GM10266 (cell line): Measurements from ENCODE around the gene PADI2.
A peak's percentile ranks its signal among the peaks of the same experiment; 100 is the strongest.
"Not testable (repeated sequence)": the region's sequence is repeated elsewhere in the genome, so short reads cannot be mapped to it uniquely, and the experiment has no call there.

ENCODE experiments used
- DNase-seq: peaks from one replicate; pipeline ENCODE4 v3.0.0; 2012; ENCODE audit errors: extremely low spot score
- TF ChIP-seq, protein P1 (sequence below): IDR thresholded peaks from 2 replicates; pipeline ENCODE4 v1.5.1; 2012; ENCODE audit warnings: mild to moderate bottlenecking, low read depth; ENCODE audit not compliant: control insufficient read depth, insufficient read depth; ENCODE audit errors: missing control alignments

Gene PADI2

DNA sequence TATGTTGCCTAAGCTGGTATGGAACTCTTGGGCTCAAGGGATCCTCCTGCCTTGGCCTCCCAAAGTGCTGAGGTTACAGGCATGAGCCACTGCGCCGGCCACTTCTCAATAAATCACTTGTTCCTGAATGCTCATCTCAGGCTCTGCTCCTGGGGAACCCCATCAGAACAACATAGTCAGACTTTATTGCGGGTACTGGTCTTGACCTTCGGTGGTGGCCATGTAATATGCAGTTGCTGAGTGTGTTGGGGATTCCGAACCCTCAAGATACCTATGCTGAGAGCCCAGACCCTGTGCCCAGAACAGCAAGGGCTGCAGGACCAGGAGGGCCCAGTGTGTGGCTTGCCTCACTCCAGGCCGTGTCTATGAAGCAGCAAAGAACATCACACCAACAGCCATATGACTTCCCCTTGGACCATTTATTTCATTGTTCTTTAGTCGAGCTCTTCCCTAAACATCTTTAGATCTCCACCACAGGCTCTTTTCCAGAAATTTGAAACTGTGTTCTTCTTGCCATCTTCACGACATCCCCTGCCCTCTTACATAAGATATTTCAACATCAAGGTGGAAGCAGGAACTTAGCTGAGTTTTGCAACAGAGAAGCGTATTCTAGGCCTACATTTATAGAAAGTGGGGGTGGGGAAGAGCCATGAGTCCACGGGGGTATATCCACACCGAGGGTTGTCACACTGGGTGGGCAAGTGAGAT lies 52.7 kb downstream of the PADI2 start:
- TF ChIP-seq, protein P1, sequence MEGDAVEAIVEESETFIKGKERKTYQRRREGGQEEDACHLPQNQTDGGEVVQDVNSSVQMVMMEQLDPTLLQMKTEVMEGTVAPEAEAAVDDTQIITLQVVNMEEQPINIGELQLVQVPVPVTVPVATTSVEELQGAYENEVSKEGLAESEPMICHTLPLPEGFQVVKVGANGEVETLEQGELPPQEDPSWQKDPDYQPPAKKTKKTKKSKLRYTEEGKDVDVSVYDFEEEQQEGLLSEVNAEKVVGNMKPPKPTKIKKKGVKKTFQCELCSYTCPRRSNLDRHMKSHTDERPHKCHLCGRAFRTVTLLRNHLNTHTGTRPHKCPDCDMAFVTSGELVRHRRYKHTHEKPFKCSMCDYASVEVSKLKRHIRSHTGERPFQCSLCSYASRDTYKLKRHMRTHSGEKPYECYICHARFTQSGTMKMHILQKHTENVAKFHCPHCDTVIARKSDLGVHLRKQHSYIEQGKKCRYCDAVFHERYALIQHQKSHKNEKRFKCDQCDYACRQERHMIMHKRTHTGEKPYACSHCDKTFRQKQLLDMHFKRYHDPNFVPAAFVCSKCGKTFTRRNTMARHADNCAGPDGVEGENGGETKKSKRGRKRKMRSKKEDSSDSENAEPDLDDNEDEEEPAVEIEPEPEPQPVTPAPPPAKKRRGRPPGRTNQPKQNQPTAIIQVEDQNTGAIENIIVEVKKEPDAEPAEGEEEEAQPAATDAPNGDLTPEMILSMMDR, result no peak
- no peak for DNase-seq

DNA sequence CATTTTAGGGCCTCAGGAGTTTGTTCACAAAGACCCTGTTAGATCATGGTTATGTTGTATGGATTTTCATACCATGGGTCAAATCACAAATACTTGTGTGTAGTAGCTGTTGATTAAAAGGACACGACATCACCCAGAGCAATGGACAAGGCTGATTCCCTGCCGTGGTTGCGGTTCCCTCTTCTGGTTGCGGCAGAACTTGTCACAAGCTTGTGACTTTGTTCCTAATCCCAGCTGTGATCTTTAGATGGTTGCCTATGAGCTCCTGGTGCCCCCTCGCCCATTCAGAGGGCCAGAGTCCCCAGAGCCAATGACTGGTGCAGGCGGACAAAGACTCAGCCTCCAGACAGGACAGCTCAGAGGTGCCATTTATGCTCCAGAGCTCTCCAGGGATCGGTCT lies 53.6 kb downstream of the PADI2 start:
- TF ChIP-seq, protein P1, result no peak
- DNase-seq, result no peak

DNA sequence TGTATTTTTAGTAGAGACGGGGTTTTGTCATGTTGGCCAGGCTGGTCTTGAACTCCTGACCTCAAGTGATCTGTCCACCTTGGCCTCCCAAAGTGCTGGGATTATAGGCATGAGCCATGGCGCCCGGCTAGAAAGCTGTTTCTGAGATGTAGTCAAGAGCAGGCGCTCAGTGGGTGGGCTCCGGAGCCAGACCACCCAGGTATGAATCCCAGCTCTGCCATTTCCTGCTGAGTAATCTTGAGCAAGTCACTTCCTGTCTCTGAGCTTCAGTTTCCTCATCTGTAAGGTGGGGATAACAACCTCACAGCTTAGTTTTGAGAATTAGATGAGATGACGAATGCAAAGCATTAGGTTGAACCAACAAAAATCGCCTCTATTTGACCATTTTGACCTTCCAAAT lies 56.5 kb downstream of the PADI2 start:
- DNase-seq, result not testable (repeated sequence)

DNA sequence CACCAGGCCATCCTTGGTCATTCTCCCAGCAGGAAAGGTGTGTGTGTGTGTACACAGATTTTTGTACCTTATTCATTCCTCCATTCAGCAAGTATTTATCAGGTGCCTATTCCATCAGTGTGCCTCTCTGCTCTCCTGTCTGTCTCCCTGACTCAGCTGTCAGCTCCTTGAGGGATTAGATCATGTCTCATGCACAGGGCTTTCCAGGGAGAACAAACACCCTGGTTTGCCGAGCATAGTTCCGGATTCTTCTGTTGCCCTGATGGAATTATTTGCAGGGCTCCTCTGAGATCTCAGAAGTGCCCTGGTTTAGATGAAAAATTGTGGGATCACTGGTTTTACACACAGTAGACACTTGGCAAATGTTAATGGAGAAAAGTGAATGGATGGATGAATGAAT lies 57.4 kb downstream of the PADI2 start:
- no peak for DNase-seq
- TF ChIP-seq, protein P1, result no peak

DNA sequence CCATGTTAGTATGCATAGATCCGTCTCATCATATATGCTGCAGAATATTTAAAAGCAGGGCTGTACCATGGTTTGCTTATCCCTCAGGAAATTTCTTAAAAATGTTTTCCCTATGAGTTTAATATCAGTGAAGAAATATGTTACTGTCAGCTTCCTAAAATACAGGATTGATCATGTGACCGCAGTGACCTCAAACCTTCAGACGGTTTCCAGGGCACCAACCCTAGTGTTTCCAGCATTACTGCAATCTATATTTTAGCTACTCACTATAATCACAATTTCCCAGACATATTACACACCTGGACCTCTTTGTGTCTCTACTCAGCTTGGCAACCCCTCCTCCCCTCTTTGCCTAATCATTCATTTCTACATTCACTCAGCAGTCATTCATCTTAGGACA lies 57.8 kb downstream of the PADI2 start:
- TF ChIP-seq, protein P1, result no peak
- DNase-seq, result no peak

DNA sequence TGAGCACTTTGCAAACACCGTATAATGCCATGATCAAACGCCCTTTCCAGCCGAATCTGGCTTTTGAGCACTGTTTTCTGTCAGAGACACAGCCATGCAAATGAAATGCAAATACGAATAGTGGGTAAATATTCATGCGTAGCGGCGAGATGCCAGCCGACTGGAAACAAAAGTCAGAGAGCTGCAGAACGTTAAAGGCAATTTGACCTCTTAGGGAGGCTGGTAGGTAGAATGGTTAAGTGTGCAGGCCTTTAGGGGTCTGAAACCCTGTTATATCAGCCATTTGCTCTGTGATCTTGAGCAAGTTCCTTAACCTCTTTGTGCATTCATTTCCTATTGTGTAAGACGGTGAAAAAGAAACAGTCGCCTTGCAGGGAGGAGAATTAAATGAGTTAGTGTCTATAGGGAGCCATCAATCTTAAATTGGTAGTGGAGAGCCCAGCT lies 58.9 kb downstream of the PADI2 start:
- DNase-seq, result no peak
- TF ChIP-seq, protein P1, result no peak

DNA sequence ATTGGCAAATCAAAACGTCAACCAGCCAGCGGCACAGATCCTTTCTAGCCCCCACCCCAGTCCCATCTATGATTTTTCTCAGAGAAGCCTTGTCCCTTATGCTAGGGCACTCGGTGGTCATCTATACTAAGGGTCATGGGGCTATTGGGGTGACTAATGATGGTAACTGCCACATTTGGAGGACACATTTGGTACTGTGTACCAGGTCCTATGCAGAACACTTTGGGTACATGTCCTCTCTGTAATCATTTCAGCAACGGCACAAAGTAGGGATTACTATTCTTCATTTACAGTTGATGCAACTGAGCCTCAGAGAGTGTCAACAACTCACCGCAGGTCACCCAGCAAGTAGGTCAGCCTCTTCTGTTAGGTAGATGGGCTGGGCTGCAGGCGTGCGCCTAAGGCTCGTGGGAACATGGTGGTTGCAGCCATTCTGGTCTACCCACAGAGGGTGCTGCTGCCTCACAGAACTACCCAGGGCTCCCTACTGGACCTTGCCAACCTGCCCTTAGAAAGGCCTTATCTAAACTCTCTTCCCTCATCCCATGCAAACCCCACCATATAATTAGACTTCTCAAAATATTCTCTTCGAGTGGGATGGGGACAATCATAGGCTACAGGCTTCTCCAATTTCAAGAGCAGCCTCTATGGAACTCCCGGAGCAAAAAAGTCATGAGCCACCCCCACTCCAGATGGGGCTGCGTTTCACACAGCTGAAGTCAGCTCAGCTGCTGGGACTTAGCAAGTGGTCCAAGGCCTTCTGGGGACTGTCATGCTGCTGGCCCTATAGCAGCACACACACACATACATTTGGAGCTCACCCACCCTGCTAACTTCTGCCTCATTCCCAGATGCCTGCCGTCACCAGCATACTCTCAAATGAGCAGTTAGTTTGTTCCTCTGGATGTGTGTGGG lies 59.6 kb downstream of the PADI2 start:
- TF ChIP-seq, protein P1, result peak; percentile 83
- peak; percentile 62 for DNase-seq
